Measurements from ENCODE around the gene GPHN. TPM values are rescaled to one million over a fixed set of nuclear protein-coding genes. Genes with fewer than 3 reads are reported as not detected.
"Not testable (repeated sequence)": the region's sequence is repeated elsewhere in the genome, so short reads cannot be mapped to it uniquely, and the experiment has no call there.

GPHN gene
- total RNA-seq, 1 experiment from 2014 or later: 34.9 TPM

DNA sequence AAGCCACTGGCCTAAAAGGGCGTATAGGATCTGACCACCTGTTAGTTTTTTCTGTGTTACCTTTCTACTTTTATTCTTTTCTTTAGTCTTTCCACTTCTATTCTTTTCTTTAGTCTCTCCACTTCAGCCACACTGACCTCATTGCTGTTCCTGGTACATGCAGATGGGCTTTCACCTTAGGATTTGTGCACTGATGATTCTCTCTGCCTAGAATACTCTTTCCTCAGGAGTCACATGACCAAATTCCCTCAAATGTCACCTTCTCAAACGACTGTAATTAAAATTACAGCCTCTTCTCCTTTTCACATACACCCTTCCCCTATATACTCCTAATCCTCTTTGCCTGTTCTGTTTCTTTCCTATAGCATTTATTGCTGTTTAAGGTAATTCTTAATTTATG lies 36.0 kb downstream of the GPHN start:
- Mint-ChIP-seq H3K9me3 (ENCODE audit: low read depth, unreplicated experiment) (no peaks in the 10 kb centered on the region), H3K27ac (ENCODE audit: unreplicated experiment) (no peak overlapping the region), H3K27me3 (ENCODE audit: unreplicated experiment) (no peaks in the 10 kb centered on the region), H3K36me3 (ENCODE audit: insufficient read depth, unreplicated experiment) (no peaks in the 10 kb centered on the region), H3K4me1 (ENCODE audit: low read depth, unreplicated experiment) (no peaks in the 10 kb centered on the region), H3K4me3 (ENCODE audit: low read depth, unreplicated experiment) (no peak overlapping the region)
- no peak for DNase-seq
- CTCF ChIA-PET: no interaction called here
- TF ChIP-seq CTCF (IDR thresholded peaks at IDR 0.05; ENCODE audit: unreplicated experiment): no peak
- intact Hi-C loops (cut with micrococcal nuclease; ENCODE audit: unreplicated experiment): no loop called here
- no TSS peak for BruUV-seq (replicated peaks)

- BruUV-seq (replicated peaks); CTCF ChIA-PET; H3K27me3 Mint-ChIP-seq (ENCODE audit: unreplicated experiment); DNase-seq; H3K36me3 Mint-ChIP-seq (ENCODE audit: insufficient read depth, unreplicated experiment); H3K4me1 Mint-ChIP-seq (ENCODE audit: low read depth, unreplicated experiment); H3K9me3 Mint-ChIP-seq (ENCODE audit: low read depth, unreplicated experiment); intact Hi-C loops (cut with micrococcal nuclease; ENCODE audit: unreplicated experiment); H3K4me3 Mint-ChIP-seq (ENCODE audit: low read depth, unreplicated experiment); H3K27ac Mint-ChIP-seq (ENCODE audit: unreplicated experiment): not testable (repeated sequence)
Measured at GRCh38 chr14:66545191-66545590, 37.2 kb downstream of the GPHN start.

GRCh38 chr14:66545751-66546150 lies 37.8 kb downstream of the GPHN start:
- H3K27ac Mint-ChIP-seq (ENCODE audit: unreplicated experiment); DNase-seq; intact Hi-C loops (cut with micrococcal nuclease; ENCODE audit: unreplicated experiment); H3K36me3 Mint-ChIP-seq (ENCODE audit: insufficient read depth, unreplicated experiment); H3K9me3 Mint-ChIP-seq (ENCODE audit: low read depth, unreplicated experiment); H3K27me3 Mint-ChIP-seq (ENCODE audit: unreplicated experiment); BruUV-seq (replicated peaks); CTCF ChIA-PET; H3K4me3 Mint-ChIP-seq (ENCODE audit: low read depth, unreplicated experiment); H3K4me1 Mint-ChIP-seq (ENCODE audit: low read depth, unreplicated experiment): not testable (repeated sequence)

DNA sequence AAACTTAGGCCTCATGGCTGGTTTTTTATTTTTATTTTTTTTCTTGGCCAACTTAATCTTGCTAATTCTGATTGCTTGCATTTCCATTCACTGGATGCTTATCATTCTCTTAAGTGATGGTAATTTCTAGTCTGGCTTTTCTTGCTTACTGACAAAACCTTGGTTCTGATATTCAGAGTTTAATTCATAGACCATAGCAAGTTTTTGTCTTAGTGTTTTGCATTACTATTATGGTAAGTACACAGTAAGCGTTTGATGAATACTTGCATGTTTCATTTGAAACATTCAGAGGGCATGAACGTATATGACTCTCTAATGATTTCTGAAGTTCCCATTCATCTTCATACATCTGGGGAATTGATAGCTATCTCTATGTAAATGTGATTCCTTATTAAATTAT lies 55.8 kb downstream of the GPHN start:
- Mint-ChIP-seq H3K27me3 (ENCODE audit: unreplicated experiment) (no peaks in the 10 kb centered on the region), H3K36me3 (ENCODE audit: insufficient read depth, unreplicated experiment) (no peaks in the 10 kb centered on the region), H3K9me3 (ENCODE audit: low read depth, unreplicated experiment) (no peaks in the 10 kb centered on the region), H3K27ac (ENCODE audit: unreplicated experiment) (no peak overlapping the region), H3K4me3 (ENCODE audit: low read depth, unreplicated experiment) (no peak overlapping the region), H3K4me1 (ENCODE audit: low read depth, unreplicated experiment) (no peaks in the 10 kb centered on the region)
- BruUV-seq (replicated peaks): no TSS peak
- DNase-seq: no peak
- CTCF ChIA-PET: no interaction called here
- TF ChIP-seq CTCF (IDR thresholded peaks at IDR 0.05; ENCODE audit: unreplicated experiment): no peak
- intact Hi-C loops (cut with micrococcal nuclease; ENCODE audit: unreplicated experiment): no loop called here

- H3K36me3 Mint-ChIP-seq (ENCODE audit: insufficient read depth, unreplicated experiment): no peaks in the 10 kb centered on the region
- intact Hi-C loops (cut with micrococcal nuclease; ENCODE audit: unreplicated experiment): no loop called here
- no peaks in the 10 kb centered on the region for H3K27me3 Mint-ChIP-seq (ENCODE audit: unreplicated experiment)
- BruUV-seq (replicated peaks): no TSS peak
- no peak overlapping the region for H3K27ac Mint-ChIP-seq (ENCODE audit: unreplicated experiment)
- H3K4me3 Mint-ChIP-seq (ENCODE audit: low read depth, unreplicated experiment): no peak overlapping the region
- TF ChIP-seq CTCF (IDR thresholded peaks at IDR 0.05; ENCODE audit: unreplicated experiment): no peak
- peaks cover 11% of the 10 kb centered on the region for H3K4me1 Mint-ChIP-seq (ENCODE audit: low read depth, unreplicated experiment)
- peaks cover 5% of the 10 kb centered on the region for H3K9me3 Mint-ChIP-seq (ENCODE audit: low read depth, unreplicated experiment)
- DNase-seq: no peak
- CTCF ChIA-PET: no interaction called here
Measured at GRCh38 chr14:66568220-66568619, 60.3 kb downstream of the GPHN start.

Measured in Calu3 (cell line).